ENCODE data around the gene CRBN.

- TF ChIP-seq CTCF (IDR thresholded peaks at IDR 0.05) (no peak), EP300 (IDR thresholded peaks at IDR 0.05) (no peak), POLR2AphosphoS5 (IDR thresholded peaks at IDR 0.05) (no peak), POLR2A (IDR thresholded peaks at IDR 0.05) (no peak)
These were observed 778 bp downstream of the CRBN start for GRCh38 chr3:3178498-3179328.
